K562 (cell line): ENCODE measurements around the gene FREM3. TPM values are rescaled to one million over a fixed set of nuclear protein-coding genes. Genes with fewer than 3 reads are reported as not detected.

Experiments
- ATAC-seq: fragments of 200-7000 bp; cut with Tn5 transposase; 3 replicates; pipeline ENCODE4 v1.9.1; 2020; ENCODE audit warnings: moderate library complexity
- BruUV-seq: library from RNA; stranded (reverse); fragments of 400-500 nt; replicated peaks from 2 replicates; lab custom pipeline; 2021; lab: Mats Ljungman, UMichigan
- CTCF ChIA-PET: fragments of 300-600 bp; formaldehyde crosslinking; extraction: SDS; loops from one replicate; lab custom pipeline; 2021; ENCODE audit warnings: low intra/inter-chr PET ratio; lab: Yijun Ruan, JAX
- POLR2A ChIA-PET: fragments of 300-600, 350-650 bp; sonication (Branson Sonifier 250); formaldehyde crosslinking; extraction: SDS; loops from one replicate; lab custom pipeline; 2021; ENCODE audit warnings: antibody characterized with exemption, inconsistent platforms; lab: Yijun Ruan, JAX
- DNase-seq, 4 experiments: peaks; one replicate each; pipeline versions ENCODE4 v3.0.0 to v3.0.0-alpha.2; 2011 to 2018; ENCODE audit warnings: low spot score in 3 of 4, mixed read lengths in 3 of 4; ENCODE audit errors: extremely low read depth in 1 of 4
- FAIRE-seq: peaks from 2 replicates; lab custom pipeline; 2011; peaks lifted over from hg19 to GRCh38; lab: Jason Lieb, UNC
- H2AFZ ChIP-seq: 2 replicates; pipeline ENCODE4 v1.6.0; 2011; ENCODE audit warnings: low read depth, low read length, control low read depth, inconsistent platforms
- H3K27ac ChIP-seq: fragments of 200-600 bp; 3 replicates; pipeline ENCODE4 v1.8.0; 2011; ENCODE audit warnings: low read depth, mild to moderate bottlenecking, control low read depth, inconsistent platforms, low read length, moderate library complexity, mixed read lengths; ENCODE audit errors: extremely low read depth
- H3K27me3 ChIP-seq, 2 experiments: fragments of 300-600 bp in 1 of 2; 2 replicates in 1 of 2; 3 replicates in 1 of 2; pipeline versions ENCODE4 v1.6.0 to v1.8.0; 2011; ENCODE audit warnings: inconsistent platforms in 2 of 2, low read length in 2 of 2, mild to moderate bottlenecking in 1 of 2, mixed read lengths in 1 of 2, moderate library complexity in 1 of 2; ENCODE audit not compliant: control insufficient read depth in 2 of 2, insufficient read depth in 2 of 2
- H3K36me3 ChIP-seq: fragments of 300-600 bp; 3 replicates; pipeline ENCODE4 v1.8.0; 2011; ENCODE audit warnings: mild to moderate bottlenecking, low read length, inconsistent platforms; ENCODE audit not compliant: control insufficient read depth, insufficient read depth
- H3K4me1 ChIP-seq, 2 experiments: fragments of 200-600 bp in 1 of 2; replicated peaks in 1 of 2; 2 replicates in 1 of 2; 3 replicates in 1 of 2; pipeline versions ENCODE4 v1.5.1 to v1.8.0; 2011; ENCODE audit warnings: inconsistent platforms in 2 of 2, low read length in 2 of 2, mild to moderate bottlenecking in 1 of 2, mixed read lengths in 1 of 2, moderate library complexity in 1 of 2; ENCODE audit not compliant: control insufficient read depth in 2 of 2, insufficient read depth in 2 of 2
- H3K4me2 ChIP-seq: 2 replicates; pipeline ENCODE4 v1.6.1; 2011; ENCODE audit warnings: low read length, control low read depth, inconsistent platforms, mixed read lengths; ENCODE audit not compliant: insufficient read depth
- H3K4me3 ChIP-seq: fragments of 200-600 bp; sonication (generic), shearing (Covaris generic); 2 replicates; pipeline ENCODE4 v1.5.1; 2016; ENCODE audit warnings: control low read depth, inconsistent platforms
- H3K79me2 ChIP-seq: fragments of 200-600 bp; 3 replicates; pipeline ENCODE4 v1.8.0; 2011; ENCODE audit warnings: low read length, inconsistent platforms; ENCODE audit not compliant: control insufficient read depth, insufficient read depth
- H3K9ac ChIP-seq, 2 experiments: 2 replicates each; pipeline versions ENCODE4 v1.6.0 to v1.6.1; 2011; ENCODE audit warnings: low read depth in 2 of 2, low read length in 2 of 2, control low read depth in 1 of 2, inconsistent platforms in 1 of 2, mild to moderate bottlenecking in 1 of 2, mixed read lengths in 1 of 2; ENCODE audit not compliant: insufficient read depth in 1 of 2
- H3K9me1 ChIP-seq: one replicate; pipeline ENCODE4 v1.6.0; 2011; ENCODE audit warnings: inconsistent platforms, mild to moderate bottlenecking, low read length, moderate library complexity; ENCODE audit not compliant: control insufficient read depth, insufficient read depth
- H3K9me3 ChIP-seq: replicated peaks from 2 replicates; pipeline ENCODE4 v1.5.1; 2011; ENCODE audit warnings: low read depth, low read length, inconsistent platforms; ENCODE audit not compliant: control insufficient read depth, insufficient read depth
- H4K20me1 ChIP-seq: replicated peaks from 2 replicates; pipeline ENCODE4 v1.6.1; 2011; ENCODE audit warnings: low read length, inconsistent platforms, mixed read lengths; ENCODE audit not compliant: control insufficient read depth, insufficient read depth
- CCNT2 ChIP-seq: IDR thresholded peaks from 2 replicates; pipeline ENCODE4 v1.6.1; 2011; ENCODE audit warnings: borderline replicate concordance, low read depth, mild to moderate bottlenecking, moderate library complexity, mixed read lengths, low read length; ENCODE audit not compliant: insufficient read length; ENCODE audit errors: extremely low read depth
- EGR1 ChIP-seq: fragments of 450-650 bp; conservative IDR thresholded peaks from 2 replicates; pipeline ENCODE4 v1.6.1; 2017; ENCODE audit warnings: mild to moderate bottlenecking
- HEY1 ChIP-seq: fragments of 250-450 bp; sonication (Bioruptor Pico); IDR thresholded peaks from 2 replicates; pipeline ENCODE4 v1.5.0; 2020; ENCODE audit warnings: mild to moderate bottlenecking, moderate library complexity, borderline replicate concordance
- NFYB ChIP-seq: IDR thresholded peaks from 2 replicates; pipeline ENCODE4 v1.6.1; 2011; ENCODE audit warnings: mild to moderate bottlenecking, moderate library complexity; ENCODE audit not compliant: insufficient read length; ENCODE audit errors: extremely low read depth
- NRF1 ChIP-seq, 2 experiments: fragments of 450-650 bp; IDR thresholded peaks in 1 of 2; conservative IDR thresholded peaks in 1 of 2; 2 replicates each; pipeline ENCODE4 v1.6.1; 2014; ENCODE audit warnings: mild to moderate bottlenecking in 2 of 2
- OTX1 ChIP-seq: fragments of 450-650 bp; formaldehyde crosslinking; IDR thresholded peaks from 2 replicates; pipeline ENCODE4 v1.4.0; 2022; ENCODE audit warnings: mild to moderate bottlenecking
- POLR2A ChIP-seq: fragments of 450-650 bp; conservative IDR thresholded peaks from 2 replicates; pipeline ENCODE4 v1.6.1; 2016
- SIX5 ChIP-seq, 2 experiments: IDR thresholded peaks; 2 replicates each; pipeline ENCODE4 v1.6.1; 2011; ENCODE audit warnings: low read length in 2 of 2, borderline replicate concordance in 1 of 2, low read depth in 1 of 2, mild to moderate bottlenecking in 1 of 2, moderate library complexity in 1 of 2; ENCODE audit not compliant: insufficient read depth in 1 of 2
- SUPT5H ChIP-seq: fragments of 450-650 bp; IDR thresholded peaks from 2 replicates; pipeline ENCODE4 v1.6.1; 2016
- TBL1XR1 ChIP-seq, 2 experiments: IDR thresholded peaks; 2 replicates each; pipeline ENCODE4 v1.6.1; 2012; ENCODE audit warnings: improper control_type of control experiment in 2 of 2, low read length in 2 of 2, mild to moderate bottlenecking in 1 of 2
- USF2 ChIP-seq: sonication (generic); formaldehyde crosslinking; IDR thresholded peaks from 2 replicates; pipeline ENCODE4 v1.5.0; 2020; ENCODE audit warnings: missing genetic modification reagents
- ZKSCAN8 ChIP-seq: fragments of 200-800 bp; sonication (Bioruptor generic); IDR thresholded peaks from 2 replicates; pipeline ENCODE4 v1.6.1; 2016; ENCODE audit warnings: missing genetic modification characterization, missing compliant biosample characterization
- ZNF224 ChIP-seq: sonication (generic); formaldehyde crosslinking; IDR thresholded peaks from 2 replicates; pipeline ENCODE4 v1.8.0; 2022; ENCODE audit warnings: mild to moderate bottlenecking, missing genetic modification reagents
- ZNF239 ChIP-seq: fragments of 250-450 bp; sonication (Bioruptor Pico); IDR thresholded peaks from 2 replicates; pipeline ENCODE4 v1.4.0; 2020; ENCODE audit warnings: mild to moderate bottlenecking
- WGBS: fragments of 100-300 bp; shearing (Covaris generic); methylation state at CpG from one replicate; pipeline ENCODE4 v1.1.6; 2016; ENCODE audit warnings: low coverage, mixed read lengths; ENCODE audit not compliant: insufficient coverage; ENCODE audit errors: missing lambda C conversion rate; 5-methylcytosine and 5-hydroxymethylcytosine counted together
- in situ Hi-C: fragments of 300-500 bp; cut with MboI; formaldehyde crosslinking; loops from 4 replicates; pipeline ENCODE4 v1.15.0; 2018; ENCODE audit warnings: inconsistent platforms, mixed read lengths
- intact Hi-C: fragments of 100-400 bp; cut with micrococcal nuclease; formaldehyde crosslinking; loops from 2 replicates; pipeline ENCODE4 v1.14.2; 2022
- polyA plus RNA-seq, 8 experiments: library from polyadenylated mRNA; depleted of rRNA in 4 of 8; stranded (reverse) in 5 of 8; unstranded in 3 of 8; fragments of >200 nt; fragmentation: Nextera tagmentation in 2 of 8; fragmentation: Illumina TruSeq in 1 of 8; extraction: Ambion mirVana in 2 of 8; extraction: Trizol in 1 of 8; gene quantifications; 2 replicates each; pipeline versions ENCODE4 v1.2.1 to v1.2.3, GENCODE V29; 2011 to 2014; ENCODE audit warnings: inconsistent platforms in 1 of 8, missing spikeins in 1 of 8
- total RNA-seq, 7 experiments: library from RNA; depleted of rRNA in 6 of 7; stranded (reverse); fragments of >200 nt in 6 of 7; fragmentation: Illumina TruSeq in 2 of 7; extraction: Trizol in 2 of 7; gene quantifications; 2 replicates each; pipeline versions ENCODE4 v1.2.1 to v1.2.3, GENCODE V29; 2011 to 2021; ENCODE audit warnings: low replicate concordance in 1 of 7

The FREM3 gene
- total and polyA plus RNA-seq, 9 of the 15 experiments (the other 6 are each of a cell fraction or from before 2014, with no cell fraction given), result not detected

GRCh38 chr4:143726714-143727113, 26.2 kb upstream of the FREM3 start:
- FAIRE-seq (no peak), ATAC-seq (no peak), DNase-seq (no peak)
- WGBS, result 7% methylated on average over 1 of the region's 1 CpG
- ChIA-PET POLR2A (no interaction called here), CTCF (no interaction called here)
- no TSS peak for BruUV-seq
- no peaks in the 10 kb centered on the region for H3K36me3 ChIP-seq
- no peak overlapping the region for H3K4me3 ChIP-seq
- TF ChIP-seq HEY1 (no peak), ZNF239 (CRISPR knock-in tag) (no peak), USF2 (CRISPR knock-in tag) (peak; percentile 30; the same call in 1 of the 2 replicates), NFYB (peak; percentile 65)
- no peaks in the 10 kb centered on the region for H3K27me3 ChIP-seq
- no peak overlapping the region for H3K27ac ChIP-seq
- H3K9me1 ChIP-seq, result no peaks in the 10 kb centered on the region
- intact Hi-C loops (no loop called here), in situ Hi-C loops (loop anchor here (10.0 kb wide), 1 partner anchor 762 kb away; no protein-coding TSS in a partner anchor)
- no peaks in the 10 kb centered on the region for H3K4me1 ChIP-seq
- no peaks in the 10 kb centered on the region for H3K79me2 ChIP-seq
- no peak overlapping the region for H3K9ac ChIP-seq
- no peaks in the 10 kb centered on the region for H4K20me1 ChIP-seq
- no peaks in the 10 kb centered on the region for H3K9me3 ChIP-seq
- no peak overlapping the region for H2AFZ ChIP-seq
- no peak overlapping the region for H3K4me2 ChIP-seq

GRCh38 chr4:143721317-143721716, 20.8 kb upstream of the FREM3 start:
- no peak overlapping the region for H2AFZ ChIP-seq
- H3K9me3 ChIP-seq, result no peaks in the 10 kb centered on the region
- POLR2A ChIA-PET, result no interaction called here
- no peak for DNase-seq
- intact Hi-C loops, result no loop called here
- CTCF ChIA-PET, result no interaction called here
- no peak for FAIRE-seq
- no peak overlapping the region for H3K27ac ChIP-seq
- no peaks in the 10 kb centered on the region for H3K79me2 ChIP-seq
- H3K4me2 ChIP-seq, result no peak overlapping the region
- H3K9ac ChIP-seq, result no peak overlapping the region
- no peaks in the 10 kb centered on the region for H4K20me1 ChIP-seq
- WGBS, result 0% methylated on average over 1 of the region's 1 CpG
- H3K4me3 ChIP-seq, result no peak overlapping the region
- BruUV-seq, result no TSS peak
- no peaks in the 10 kb centered on the region for H3K36me3 ChIP-seq
- in situ Hi-C loops, result loop anchor here (10.0 kb wide), 1 partner anchor 757 kb away; no protein-coding TSS in a partner anchor
- H3K4me1 ChIP-seq, result no peaks in the 10 kb centered on the region
- ATAC-seq, result no peak
- H3K9me1 ChIP-seq, result no peaks in the 10 kb centered on the region
- H3K27me3 ChIP-seq, result no peaks in the 10 kb centered on the region
- TF ChIP-seq ZNF224 (CRISPR knock-in tag) (no peak), ZKSCAN8 (CRISPR knock-in tag) (no peak), SIX5 (IDR thresholded peaks at IDR 0.05; ENCODE audit: borderline replicate concordance in 1 of 2, insufficient read depth in 1 of 2, low read depth in 1 of 2, low read length in 2 of 2) (no peak), TBL1XR1 (IDR thresholded peaks at IDR 0.05; ENCODE audit: low read length in 2 of 2) (no peak), OTX1 (no peak), NRF1 (conservative IDR thresholded peaks at IDR 0.05 in 1 of 2, IDR thresholded peaks at IDR 0.05 in 1 of 2) (no peak), CCNT2 (no peak), SUPT5H (no peak), EGR1 (no peak), POLR2A (no peak)
